Activated CD8-positive, alpha-beta T cell treated with anti-CD3 and anti-CD28 coated beads for 36 hours (primary cell): ENCODE data around the gene CTNNA2. TPM values are rescaled to one million over a fixed set of nuclear protein-coding genes. Genes with fewer than 3 reads are reported as not detected.
"Not testable (repeated sequence)": the region's sequence is repeated elsewhere in the genome, so short reads cannot be mapped to it uniquely, and the experiment has no call there.

Experiments
- ATAC-seq: fragments of 200-7000 bp; cut with Tn5 transposase; one replicate; pipeline ENCODE4 v1.10.0; 2021; ENCODE audit warnings: mild to moderate bottlenecking, moderate library complexity
- CTCF ChIA-PET: fragments of 350-600 bp; sonication (Branson Sonifier 250); formaldehyde crosslinking; loops from one replicate; lab custom pipeline; 2021; ENCODE audit warnings: antibody characterized with exemption; lab: Charles Lee
- POLR2A ChIA-PET: fragments of 350-600 bp; sonication (Branson Sonifier 250); formaldehyde crosslinking; loops from one replicate; lab custom pipeline; 2021; ENCODE audit warnings: antibody characterized with exemption; lab: Charles Lee
- DNase-seq: peaks from one replicate; pipeline ENCODE4 v3.0.0-alpha.2; 2020
- H3K27ac Mint-ChIP-seq: one replicate; pipeline ENCODE4 v1.8.0; 2021; ENCODE audit warnings: mild to moderate bottlenecking, mixed read lengths
- H3K27me3 Mint-ChIP-seq: one replicate; pipeline ENCODE4 v1.8.0; 2021; ENCODE audit warnings: mixed read lengths
- H3K36me3 Mint-ChIP-seq: one replicate; pipeline ENCODE4 v1.8.0; 2021; ENCODE audit warnings: low read depth, mixed read lengths
- H3K4me1 Mint-ChIP-seq: one replicate; pipeline ENCODE4 v1.8.0; 2021; ENCODE audit warnings: low read depth, mixed read lengths
- H3K4me3 Mint-ChIP-seq: one replicate; pipeline ENCODE4 v1.8.0; 2021; ENCODE audit warnings: mild to moderate bottlenecking, moderate library complexity, mixed read lengths
- H3K9me3 Mint-ChIP-seq: one replicate; pipeline ENCODE4 v1.8.0; 2021; ENCODE audit warnings: mixed read lengths
- CTCF ChIP-seq: fragments of 200-600 bp; IDR thresholded peaks from one replicate; pipeline ENCODE4 v1.8.0; 2022; ENCODE audit warnings: antibody characterized with exemption, mild to moderate bottlenecking
- intact Hi-C: fragments of 100-400 bp; cut with micrococcal nuclease; formaldehyde crosslinking; loops from one replicate; pipeline ENCODE4 v1.10.0; 2022
- total RNA-seq, 2 experiments: library from RNA; stranded (reverse); gene quantifications; one replicate each; pipeline ENCODE4 v1.2.3, GENCODE V29; 2021

Gene CTNNA2
- total RNA-seq, 2 experiments from 2014 or later: not detected

GRCh38 chr2:80145499-80145898, 632.6 kb downstream of the CTNNA2 start:
- intact Hi-C loops: no loop called here
- H3K4me3 Mint-ChIP-seq: no peak overlapping the region
- ChIA-PET CTCF (no interaction called here), POLR2A (no interaction called here)
- no peaks in the 10 kb centered on the region for H3K36me3 Mint-ChIP-seq
- no peak for TF ChIP-seq CTCF
- no peaks in the 10 kb centered on the region for H3K27me3 Mint-ChIP-seq
- no peak overlapping the region for H3K27ac Mint-ChIP-seq
- DNase-seq (no peak), ATAC-seq (no peak)
- H3K4me1 Mint-ChIP-seq: no peaks in the 10 kb centered on the region
- peaks cover 4% of the 10 kb centered on the region for H3K9me3 Mint-ChIP-seq

GRCh38 chr2:80146757-80147156, 633.9 kb downstream of the CTNNA2 start:
- H3K9me3 Mint-ChIP-seq, CTCF ChIA-PET, intact Hi-C loops, DNase-seq, H3K4me1 Mint-ChIP-seq, POLR2A ChIA-PET, H3K36me3 Mint-ChIP-seq, H3K27ac Mint-ChIP-seq, H3K4me3 Mint-ChIP-seq, ATAC-seq, H3K27me3 Mint-ChIP-seq: not testable (repeated sequence)

DNA sequence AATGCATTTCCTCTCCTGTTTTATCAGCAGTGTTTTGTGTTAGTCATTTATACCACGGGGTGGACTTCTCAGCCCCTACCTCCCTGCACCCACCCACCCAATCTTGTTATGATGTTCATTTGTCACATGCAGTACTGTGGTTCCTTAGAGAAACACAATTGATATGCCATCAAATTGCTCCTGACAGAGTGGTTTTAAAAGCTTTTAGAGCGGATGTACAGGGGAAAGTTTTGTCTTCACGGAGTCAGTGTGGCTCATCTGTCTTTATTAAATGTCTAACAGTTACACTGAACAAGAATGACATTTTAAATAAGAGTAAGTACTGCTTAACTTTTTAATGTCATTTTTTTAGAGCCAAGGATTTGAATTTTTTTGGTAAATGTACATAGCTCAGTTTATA, 634.8 kb downstream of the CTNNA2 start:
- ChIA-PET POLR2A (no interaction called here), CTCF (no interaction called here)
- ATAC-seq: no peak
- Mint-ChIP-seq H3K36me3 (no peaks in the 10 kb centered on the region), H3K4me1 (no peaks in the 10 kb centered on the region), H3K9me3 (peaks cover 4% of the 10 kb centered on the region), H3K27me3 (no peaks in the 10 kb centered on the region), H3K27ac (no peak overlapping the region), H3K4me3 (no peak overlapping the region)
- DNase-seq: no peak
- no peak for TF ChIP-seq CTCF
- intact Hi-C loops: no loop called here

DNA sequence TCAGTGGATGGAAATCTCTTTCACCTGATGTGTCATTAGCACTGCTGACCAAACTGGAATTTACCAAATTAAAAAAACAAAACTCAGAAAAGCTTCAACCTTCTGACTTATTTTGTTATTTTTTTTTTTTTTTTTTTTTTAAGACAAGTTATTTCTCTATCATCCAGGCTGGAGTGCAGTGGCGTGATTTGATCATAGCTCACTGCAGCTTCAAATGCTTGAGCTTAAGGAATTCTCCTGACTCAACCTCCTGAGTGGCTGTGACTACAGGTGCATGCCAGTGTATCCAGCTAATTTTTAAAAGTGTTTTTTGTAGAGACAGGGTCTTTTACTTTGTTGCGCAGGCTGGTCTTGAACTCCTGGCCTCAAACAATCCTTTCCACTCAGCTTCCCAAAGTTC, 636.1 kb downstream of the CTNNA2 start:
- intact Hi-C loops: no loop called here
- ATAC-seq (no peak), DNase-seq (no peak)
- Mint-ChIP-seq H3K4me3 (no peak overlapping the region), H3K4me1 (no peaks in the 10 kb centered on the region), H3K27me3 (no peaks in the 10 kb centered on the region), H3K9me3 (peaks cover 4% of the 10 kb centered on the region), H3K36me3 (no peaks in the 10 kb centered on the region), H3K27ac (no peak overlapping the region)
- TF ChIP-seq CTCF: no peak
- ChIA-PET CTCF (no interaction called here), POLR2A (no interaction called here)

DNA sequence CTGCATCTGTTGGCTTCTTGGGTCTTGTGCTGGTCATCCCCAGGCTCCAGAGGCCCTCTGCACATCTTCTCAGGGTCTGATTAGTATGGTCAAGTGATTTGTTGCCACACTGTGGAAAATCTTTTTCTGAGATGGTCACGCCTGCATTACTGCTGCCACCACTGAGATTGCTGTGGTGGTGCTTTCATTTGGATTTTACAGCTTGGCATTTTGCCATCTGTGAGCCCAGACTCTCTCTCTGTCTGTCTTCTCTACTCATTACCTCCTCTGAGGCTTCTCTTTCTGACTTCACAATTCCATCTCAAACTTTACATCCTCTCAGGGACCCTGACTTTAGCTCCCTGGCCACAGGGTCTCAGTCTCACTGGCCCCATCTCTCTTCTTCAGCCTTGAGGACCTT, 637.1 kb downstream of the CTNNA2 start:
- H3K27me3 Mint-ChIP-seq: no peaks in the 10 kb centered on the region
- H3K9me3 Mint-ChIP-seq: peaks cover 4% of the 10 kb centered on the region
- intact Hi-C loops: no loop called here
- TF ChIP-seq CTCF: no peak
- no peak overlapping the region for H3K27ac Mint-ChIP-seq
- H3K4me1 Mint-ChIP-seq: no peaks in the 10 kb centered on the region
- DNase-seq (no peak), ATAC-seq (no peak)
- ChIA-PET POLR2A (no interaction called here), CTCF (no interaction called here)
- no peak overlapping the region for H3K4me3 Mint-ChIP-seq
- no peaks in the 10 kb centered on the region for H3K36me3 Mint-ChIP-seq

DNA sequence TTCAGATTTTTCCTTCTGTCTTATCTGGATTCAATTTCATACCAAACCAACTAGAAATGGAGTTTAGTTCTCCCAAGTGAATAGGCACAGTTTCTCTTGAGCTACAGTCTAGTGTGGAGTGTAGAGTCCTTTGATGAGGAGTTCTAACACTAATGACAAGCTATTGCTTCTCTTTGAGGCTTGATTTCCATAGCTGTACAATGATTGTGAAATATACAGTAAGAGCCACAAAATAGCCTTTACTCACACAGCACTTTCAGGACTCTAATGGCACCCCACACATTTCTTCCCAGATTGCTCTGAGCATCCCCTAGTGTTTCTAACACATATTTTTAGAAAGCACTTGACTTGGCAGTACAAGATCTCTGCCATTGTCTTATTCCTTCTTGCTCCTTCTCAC, 638.4 kb downstream of the CTNNA2 start:
- no peak for TF ChIP-seq CTCF
- CTCF ChIA-PET: no interaction called here

More for the DNA sequence above, 638.4 kb downstream of the CTNNA2 start:
- Mint-ChIP-seq H3K36me3 (no peaks in the 10 kb centered on the region), H3K4me1 (no peaks in the 10 kb centered on the region), H3K9me3 (peaks cover 3% of the 10 kb centered on the region), H3K27ac (no peak overlapping the region), H3K27me3 (no peaks in the 10 kb centered on the region), H3K4me3 (no peak overlapping the region)
- DNase-seq (no peak), ATAC-seq (no peak)
- POLR2A ChIA-PET: no interaction called here
- intact Hi-C loops: no loop called here
